Measurements from ENCODE around the gene TIMM10B. TPM values are rescaled to one million over a fixed set of nuclear protein-coding genes. Genes with fewer than 3 reads are reported as not detected.

Gene TIMM10B
- total RNA-seq, 1 donor: 83.2 TPM

DNA sequence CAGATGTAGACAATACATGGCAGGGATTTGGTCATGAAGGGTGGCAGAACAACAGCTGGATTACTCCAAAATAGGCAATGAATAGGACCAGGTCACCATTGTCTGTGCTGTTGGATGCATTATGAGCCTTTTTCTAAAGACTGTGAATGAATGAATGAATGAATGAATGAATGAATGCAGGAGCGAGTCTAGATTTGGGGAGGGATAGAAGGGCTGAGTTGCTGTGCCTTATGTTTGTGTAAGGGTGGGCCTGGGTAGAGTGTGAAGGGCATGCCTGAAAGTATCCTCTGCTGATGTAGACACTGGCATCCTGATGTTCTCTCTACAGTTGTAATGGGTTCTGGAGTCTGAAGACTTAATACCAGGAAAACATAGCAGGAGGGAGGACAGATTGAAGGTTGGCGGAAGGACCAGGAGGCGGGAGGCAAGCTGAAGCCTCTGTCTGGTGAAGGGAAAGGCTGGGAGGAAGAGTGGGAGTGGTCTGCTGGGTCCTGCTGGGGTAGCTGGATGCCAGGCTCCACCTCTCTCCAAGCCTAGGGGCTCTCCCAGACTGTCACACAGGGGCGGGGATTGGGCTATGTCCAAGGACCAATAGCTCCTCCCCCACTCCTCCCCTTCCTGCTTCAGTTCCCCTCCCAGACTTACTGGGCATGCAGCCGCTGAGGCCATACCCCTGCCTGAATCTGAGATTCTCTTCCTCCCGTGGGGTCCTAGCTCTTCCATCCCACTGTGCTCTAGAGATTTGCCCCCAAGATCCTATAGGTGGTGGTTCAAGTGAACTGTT lies 12.4 kb upstream of the TIMM10B start:
- peak in 2 of 3 donors; percentile 89 to 92 for DNase-seq (ENCODE audit: low read depth in 2 of 3, low spot score in 2 of 3)

DNA sequence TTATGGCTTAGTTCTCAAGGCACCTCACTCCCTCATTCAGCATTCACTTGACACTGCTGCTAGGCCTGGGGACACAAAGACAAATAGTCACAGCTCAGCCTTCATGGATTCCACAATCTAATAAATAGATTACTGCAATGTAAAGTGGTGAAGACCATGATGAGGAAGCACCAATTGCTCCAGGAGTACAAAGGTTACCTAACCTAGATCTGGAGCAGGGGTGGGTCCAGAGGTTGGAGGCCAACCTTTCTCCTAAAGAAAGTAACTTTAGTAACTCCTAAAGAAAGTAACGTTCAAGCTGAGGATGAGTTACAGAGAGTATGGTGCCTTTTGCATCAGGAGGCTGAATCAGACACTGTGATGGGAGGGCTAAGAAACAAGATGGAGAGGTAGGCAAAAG lies 11.7 kb upstream of the TIMM10B start:
- DNase-seq (ENCODE audit: low read depth in 2 of 3, low spot score in 2 of 3): no peak

DNA sequence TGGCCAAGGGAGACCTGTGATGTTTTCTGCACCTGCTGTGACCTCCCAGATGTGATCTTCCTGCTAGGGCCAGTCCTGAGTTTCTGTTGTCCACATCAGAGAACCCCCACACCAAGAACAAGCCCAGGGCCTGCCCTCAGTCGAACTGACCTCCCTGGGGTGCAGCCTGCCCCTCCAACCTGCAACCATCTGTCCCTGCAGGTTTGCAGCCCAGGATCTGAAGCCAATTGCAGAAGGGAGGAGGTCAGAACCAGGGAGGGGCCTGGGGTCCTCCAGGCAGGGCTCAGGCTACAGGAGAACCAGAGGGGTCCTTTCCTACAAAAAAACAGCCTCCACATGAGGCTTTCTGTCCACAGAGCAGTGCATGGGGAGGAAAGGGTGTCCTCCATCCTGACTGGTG lies 8.4 kb upstream of the TIMM10B start:
- no peak for DNase-seq (ENCODE audit: low read depth in 2 of 3, low spot score in 2 of 3)

DNA sequence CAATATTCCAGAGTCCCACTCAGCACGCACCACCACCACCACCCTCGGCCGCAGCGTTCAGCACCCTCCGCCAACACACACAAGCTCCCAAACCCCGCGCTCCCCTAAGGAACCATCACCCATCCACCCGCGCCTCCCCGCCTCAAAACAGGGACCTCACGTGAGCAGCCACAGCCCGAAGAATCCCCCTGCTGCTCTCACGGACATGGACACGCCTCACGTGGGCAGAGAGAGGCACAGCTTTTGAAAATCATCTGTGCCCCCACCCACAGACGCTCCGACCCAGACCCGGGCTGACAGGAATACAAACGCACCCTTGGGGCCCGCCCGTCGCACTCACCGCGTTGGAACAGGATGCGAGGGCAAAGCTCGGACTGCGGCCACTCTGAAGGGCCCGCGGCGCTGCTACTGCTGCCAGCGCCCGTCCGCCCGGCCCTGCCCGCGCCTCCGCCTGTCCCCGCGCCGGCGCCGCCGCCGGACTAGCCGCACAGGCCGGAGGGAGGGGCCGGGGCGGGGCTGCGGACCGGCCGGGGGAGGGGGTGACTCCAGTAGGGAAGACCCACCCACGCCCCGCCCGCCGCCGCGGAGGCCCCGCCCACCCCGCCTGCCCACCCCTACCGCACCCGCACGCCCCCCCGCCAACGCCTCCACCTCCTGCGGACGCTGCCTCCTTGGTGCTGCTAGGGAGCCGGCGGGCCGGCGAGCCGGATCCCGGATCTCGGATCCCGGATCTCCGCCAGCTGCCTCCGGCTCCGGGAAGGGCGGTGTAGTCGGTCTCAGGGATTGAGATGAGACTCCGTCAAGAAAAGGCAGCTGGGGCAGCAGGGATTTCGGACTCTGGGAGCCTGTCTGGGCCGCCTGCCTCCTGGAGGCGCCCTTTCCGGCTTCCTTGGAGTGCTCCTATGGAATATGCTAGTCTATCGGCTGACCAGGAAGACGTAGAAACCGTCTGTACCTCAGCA lies 7.6 kb upstream of the TIMM10B start, which contains the start of gene TRIM3:
TRIM3 (minus strand) TSS at position 491 of the 962 bp plus-strand sequence. CDS start 8,246 bp downstream, outside the sequence.
- DNase-seq (ENCODE audit: low read depth in 2 of 3, low spot score in 2 of 3): peak; percentile 31 to 78 (median 71)

DNA sequence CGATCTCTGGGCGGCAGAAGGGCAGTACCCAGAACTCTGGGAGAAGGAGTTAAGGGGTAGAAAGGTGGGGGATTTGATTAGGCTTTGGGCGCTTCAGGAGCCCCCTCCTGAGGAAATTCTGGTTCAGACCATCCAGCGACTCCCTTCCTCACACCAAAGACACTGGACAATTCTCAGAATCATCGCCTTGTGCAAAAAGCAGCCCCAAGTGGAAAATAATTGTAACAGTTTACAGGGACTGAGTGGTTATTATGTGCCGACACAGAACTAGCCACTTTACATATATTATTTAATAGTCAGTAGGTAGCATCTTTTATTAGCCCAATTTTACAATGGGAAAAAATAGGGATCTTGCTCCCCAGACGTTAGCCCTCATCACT lies 6.9 kb upstream of the TIMM10B start:
- DNase-seq (ENCODE audit: low read depth in 2 of 3, low spot score in 2 of 3): peak in 1 of 3 donors; percentile 15

DNA sequence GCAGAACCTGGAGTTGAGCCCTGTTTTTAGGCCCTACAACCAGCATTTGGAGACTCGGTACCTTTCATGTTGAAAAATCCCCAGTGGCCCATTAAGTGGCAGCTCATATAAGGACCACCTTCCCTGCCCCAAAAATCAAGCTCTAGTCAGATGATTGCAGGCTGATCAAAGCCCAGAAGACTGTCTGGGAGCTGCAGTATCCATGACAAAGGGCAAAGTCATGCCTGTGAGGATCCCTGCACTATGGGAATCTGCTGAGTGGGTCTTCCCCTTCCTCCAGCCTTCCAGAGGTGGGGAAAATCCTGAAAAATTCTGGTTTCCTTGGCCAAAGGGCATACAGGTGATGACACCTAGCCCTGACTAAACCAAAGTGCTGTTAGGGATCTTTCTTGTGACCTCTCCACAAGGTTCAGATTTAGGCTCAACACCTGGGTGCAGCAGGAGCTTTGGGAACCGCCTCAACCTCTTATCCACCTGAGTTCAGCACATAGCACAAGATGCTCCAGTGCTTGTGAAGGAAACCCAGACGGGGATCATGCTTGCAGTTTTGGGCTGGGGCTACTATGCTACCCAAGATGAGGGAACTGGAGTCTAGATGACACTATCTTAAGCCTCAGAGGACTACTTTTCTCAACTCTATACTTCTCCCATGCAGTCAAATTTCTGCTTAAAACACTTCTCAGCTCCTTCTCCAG lies 6.3 kb upstream of the TIMM10B start:
- no peak for DNase-seq (ENCODE audit: low read depth in 2 of 3, low spot score in 2 of 3)

DNA sequence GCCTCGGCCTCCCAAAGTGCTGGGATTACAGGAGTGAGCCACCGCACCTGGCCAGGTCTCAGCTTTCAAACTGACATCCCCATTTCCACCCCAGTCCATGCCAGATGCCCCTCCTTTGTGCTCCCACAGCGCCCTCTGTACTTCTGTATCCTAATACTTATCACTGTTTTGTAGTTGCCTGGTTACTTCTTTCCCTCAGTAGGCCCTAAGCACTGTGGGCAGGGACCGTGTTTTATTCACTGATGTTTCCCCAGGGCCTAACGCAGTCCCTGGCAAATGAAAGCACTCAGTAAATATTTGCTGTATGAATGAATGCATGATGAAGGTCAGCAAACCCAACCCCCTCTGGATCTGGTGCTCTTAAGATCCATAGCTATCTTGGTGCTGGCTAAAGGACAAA lies 5.4 kb upstream of the TIMM10B start:
- peak in 2 of 3 donors; percentile 12 to 14 for DNase-seq (ENCODE audit: low read depth in 2 of 3, low spot score in 2 of 3)

DNA sequence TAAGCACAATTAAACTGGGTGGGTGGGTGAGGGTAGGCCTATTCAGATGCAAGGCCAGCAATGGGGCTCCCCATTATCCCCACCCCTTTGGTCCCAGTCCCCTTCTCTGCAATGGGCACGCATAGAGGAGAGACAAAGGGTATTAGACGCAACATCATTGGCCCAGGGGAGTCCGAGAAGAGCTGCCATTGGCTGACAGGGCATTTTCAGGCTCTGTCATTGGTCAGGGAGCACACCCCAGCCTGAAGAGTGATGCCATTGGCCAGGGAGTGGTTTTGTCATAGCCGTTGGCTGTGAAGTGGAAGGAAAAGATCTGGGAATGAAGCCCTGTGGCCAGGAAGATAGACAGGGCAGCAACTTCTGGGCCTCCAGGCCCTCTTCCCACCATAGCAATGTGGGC lies 4.7 kb upstream of the TIMM10B start:
- DNase-seq (ENCODE audit: low read depth in 2 of 3, low spot score in 2 of 3): no peak

DNA sequence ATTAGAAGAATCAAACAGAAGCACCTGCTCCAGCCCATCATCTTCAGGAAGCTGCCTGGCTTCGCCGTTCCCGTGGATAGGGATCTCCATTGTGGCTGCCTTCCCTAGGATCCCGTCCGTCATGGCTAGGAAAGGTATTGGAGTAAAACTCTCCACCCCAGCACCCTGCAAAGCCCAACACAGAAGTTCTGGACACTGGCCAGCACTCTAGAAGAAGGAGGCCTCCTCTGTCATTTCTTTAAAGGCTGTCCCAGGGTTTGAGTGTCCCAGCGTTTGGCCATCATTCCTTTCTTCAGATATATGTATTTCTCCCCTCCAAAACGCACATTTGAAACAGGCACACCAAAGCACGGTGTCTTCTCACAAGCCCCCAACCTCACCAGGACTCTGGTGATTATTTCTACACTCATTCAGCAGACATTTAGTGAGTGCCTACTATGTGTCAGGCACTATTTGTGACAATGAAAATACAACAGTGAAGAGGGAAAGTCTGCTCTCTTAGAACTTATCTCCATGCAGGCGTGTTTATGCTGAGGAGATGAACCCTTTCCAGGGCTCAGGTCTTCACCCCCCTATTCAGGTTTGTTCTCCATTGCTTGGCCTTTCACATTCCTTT lies 894 bp upstream of the TIMM10B start:
- DNase-seq (ENCODE audit: low read depth in 2 of 3, low spot score in 2 of 3): no peak

DNA sequence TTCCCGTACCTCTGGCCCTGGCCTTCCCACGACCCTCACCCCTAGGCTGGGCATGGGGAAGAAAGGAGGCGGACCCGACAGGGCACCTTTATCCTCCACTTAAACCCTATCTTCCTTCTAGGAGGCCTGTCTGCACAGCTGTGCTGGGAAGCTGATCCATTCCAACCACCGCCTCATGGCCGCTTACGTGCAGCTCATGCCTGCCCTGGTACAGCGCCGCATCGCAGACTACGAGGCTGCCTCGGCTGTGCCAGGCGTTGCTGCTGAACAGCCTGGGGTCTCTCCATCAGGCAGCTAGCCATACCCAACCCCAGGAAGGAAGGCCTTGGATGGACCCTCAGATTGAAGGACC lies 599 bp downstream of the TIMM10B start:
- DNase-seq (ENCODE audit: low read depth in 2 of 3, low spot score in 2 of 3): no peak

DNA sequence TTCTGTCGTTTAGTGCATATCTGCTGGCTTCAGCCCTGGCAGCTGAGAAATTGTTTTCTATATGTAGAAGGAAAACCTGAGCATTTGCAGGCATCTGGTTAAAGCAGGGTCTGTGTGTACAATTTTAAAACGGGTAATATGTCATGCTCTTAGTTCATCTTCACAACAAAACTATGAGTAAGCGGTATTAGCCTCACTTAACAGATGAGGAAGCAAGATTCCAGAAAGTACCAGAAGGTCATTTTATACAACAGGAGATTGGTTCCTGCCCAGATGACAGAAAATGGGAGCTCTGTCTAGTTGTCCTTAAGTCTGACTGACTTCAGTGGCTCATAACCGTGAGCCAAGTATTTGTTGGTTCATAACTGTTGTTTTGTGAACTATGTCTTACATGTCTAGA lies 1.1 kb downstream of the TIMM10B start:
- DNase-seq (ENCODE audit: low read depth in 2 of 3, low spot score in 2 of 3): no peak

DNA sequence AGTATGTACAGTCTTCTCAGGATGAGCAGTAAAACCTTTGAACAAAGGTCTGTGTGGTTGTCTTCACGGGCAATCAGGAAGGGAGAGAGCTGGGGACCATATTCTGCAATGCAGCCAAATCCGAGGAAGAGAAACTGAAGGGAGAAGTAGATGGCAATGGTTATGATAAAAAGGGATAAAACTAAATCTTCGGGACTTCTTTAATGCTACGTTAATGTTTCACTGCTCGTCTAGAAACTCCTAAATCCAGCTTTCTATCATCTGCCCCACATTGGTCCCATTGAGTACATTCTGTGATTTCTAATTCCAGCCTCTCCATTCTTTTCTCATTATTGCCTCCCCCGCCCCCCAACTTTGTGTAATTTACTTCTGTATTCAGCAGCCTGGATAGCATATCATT lies 1.7 kb downstream of the TIMM10B start:
- DNase-seq (ENCODE audit: low read depth in 2 of 3, low spot score in 2 of 3): no peak

DNA sequence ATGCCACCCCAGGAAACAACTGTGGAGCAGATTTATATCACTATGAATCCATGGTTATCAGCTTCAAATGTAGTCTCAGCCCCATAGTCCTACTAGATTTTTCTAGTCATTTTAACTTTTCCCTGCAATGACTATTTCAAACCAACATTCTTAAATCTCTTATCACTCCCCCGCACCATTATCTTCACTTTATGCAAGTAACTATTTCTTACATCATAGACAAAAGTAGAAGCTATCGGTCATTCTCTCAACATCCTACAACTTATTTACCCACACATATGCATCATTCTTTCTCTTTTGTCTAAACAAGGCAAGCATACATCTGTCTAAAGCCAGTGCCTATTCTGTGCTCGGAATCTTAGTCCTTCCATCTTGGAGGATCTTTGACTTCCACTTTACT lies 4.4 kb downstream of the TIMM10B start:
- DNase-seq (ENCODE audit: low read depth in 2 of 3, low spot score in 2 of 3): no peak

DNA sequence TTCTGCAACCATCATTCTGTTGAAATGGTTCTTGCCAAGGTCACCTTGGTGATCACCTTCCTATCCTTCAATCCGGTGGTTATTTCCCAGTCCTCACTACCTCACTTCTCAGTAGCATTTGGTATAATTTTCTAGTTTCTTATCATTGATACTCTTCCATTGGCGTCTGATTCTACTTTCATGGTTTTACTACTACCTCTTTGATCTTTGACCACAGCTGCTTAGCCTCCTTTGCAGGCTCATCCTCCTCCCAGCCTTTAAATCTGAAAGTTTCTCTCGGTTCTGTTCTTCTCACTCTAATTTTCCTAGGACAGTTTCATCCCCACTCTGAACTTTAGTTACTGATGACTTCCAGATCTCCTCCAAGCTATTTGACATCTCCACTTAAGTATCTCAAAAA lies 5.0 kb downstream of the TIMM10B start:
- DNase-seq (ENCODE audit: low read depth in 2 of 3, low spot score in 2 of 3): no peak

DNA sequence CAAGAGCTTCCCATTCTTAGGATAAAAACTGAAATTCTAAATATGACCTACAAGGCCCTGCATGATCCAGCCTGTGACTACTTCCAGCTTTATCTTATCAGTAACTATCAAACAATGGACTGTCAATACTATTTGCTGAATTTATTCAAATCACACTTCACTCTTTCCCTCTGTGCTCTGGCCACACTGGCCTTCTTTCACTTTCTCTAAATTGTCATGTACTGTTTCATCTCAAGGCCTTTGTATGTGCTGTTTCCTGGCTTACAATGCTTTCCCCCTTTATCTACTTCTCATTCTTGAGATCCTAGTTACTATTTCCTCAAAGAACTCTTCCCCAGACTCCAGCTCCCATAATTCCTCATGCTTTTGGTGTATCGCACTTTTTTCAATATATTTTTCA lies 5.6 kb downstream of the TIMM10B start:
- no peak for DNase-seq (ENCODE audit: low read depth in 2 of 3, low spot score in 2 of 3)

DNA sequence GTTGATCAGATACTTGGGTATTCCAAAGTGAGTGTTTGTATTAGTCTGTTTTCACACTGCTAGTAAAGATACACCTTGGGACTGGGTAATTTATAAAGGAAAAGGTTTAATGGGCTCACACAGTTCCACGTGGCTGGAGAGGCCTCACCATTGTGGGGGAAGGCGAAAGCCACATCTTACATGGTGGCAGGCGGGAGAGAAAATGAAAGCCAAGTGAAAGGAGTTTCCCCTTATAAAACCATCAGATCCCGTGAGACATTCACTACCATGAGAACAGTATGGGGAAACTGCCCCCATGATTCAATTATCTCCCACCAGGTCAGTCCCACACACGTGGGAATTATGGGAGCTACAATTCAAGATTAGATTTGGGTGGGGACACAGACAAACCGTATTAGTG lies 7.0 kb downstream of the TIMM10B start:
- DNase-seq (ENCODE audit: low read depth in 2 of 3, low spot score in 2 of 3): no peak

DNA sequence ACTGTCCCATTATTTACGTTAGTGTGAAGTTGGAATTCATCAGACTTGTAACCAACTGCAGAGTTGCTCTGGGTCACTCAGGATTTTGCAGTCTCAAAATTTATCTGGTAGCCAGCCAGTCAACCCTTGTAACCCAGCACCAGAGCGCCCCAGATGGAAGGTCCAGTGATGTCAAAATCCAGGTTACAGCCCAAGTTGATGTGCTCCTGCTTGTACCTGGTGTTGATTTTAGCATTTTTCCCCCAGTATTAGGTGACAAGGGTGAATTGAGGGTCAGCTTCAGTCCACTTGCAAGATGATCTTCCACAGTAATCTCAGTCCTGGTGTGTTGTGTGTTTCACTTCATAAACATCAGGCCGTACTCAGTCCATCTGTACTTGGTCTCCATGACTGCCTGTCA lies 7.5 kb downstream of the TIMM10B start:
- DNase-seq (ENCODE audit: low read depth in 2 of 3, low spot score in 2 of 3): no peak

DNA sequence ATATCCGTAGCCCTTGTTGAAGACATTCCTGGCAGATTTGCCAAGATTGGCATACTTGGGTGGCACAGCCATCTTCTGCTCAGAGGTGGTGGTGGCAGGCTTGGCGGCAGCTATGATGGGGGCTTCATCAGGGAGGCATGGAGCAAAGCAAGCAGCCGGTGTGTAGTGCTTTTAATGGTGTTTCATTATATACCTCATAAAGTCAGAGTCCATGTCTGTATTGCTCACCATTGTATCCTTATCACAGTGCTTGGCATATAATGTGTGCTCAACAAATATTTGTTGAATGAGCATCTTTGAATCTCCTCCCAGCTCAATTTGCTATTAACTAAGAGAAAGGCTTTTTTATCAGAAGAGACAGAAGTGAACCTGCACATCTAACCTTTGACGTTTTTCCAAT lies 8.0 kb downstream of the TIMM10B start:
- DNase-seq (ENCODE audit: low read depth in 2 of 3, low spot score in 2 of 3): no peak

DNA sequence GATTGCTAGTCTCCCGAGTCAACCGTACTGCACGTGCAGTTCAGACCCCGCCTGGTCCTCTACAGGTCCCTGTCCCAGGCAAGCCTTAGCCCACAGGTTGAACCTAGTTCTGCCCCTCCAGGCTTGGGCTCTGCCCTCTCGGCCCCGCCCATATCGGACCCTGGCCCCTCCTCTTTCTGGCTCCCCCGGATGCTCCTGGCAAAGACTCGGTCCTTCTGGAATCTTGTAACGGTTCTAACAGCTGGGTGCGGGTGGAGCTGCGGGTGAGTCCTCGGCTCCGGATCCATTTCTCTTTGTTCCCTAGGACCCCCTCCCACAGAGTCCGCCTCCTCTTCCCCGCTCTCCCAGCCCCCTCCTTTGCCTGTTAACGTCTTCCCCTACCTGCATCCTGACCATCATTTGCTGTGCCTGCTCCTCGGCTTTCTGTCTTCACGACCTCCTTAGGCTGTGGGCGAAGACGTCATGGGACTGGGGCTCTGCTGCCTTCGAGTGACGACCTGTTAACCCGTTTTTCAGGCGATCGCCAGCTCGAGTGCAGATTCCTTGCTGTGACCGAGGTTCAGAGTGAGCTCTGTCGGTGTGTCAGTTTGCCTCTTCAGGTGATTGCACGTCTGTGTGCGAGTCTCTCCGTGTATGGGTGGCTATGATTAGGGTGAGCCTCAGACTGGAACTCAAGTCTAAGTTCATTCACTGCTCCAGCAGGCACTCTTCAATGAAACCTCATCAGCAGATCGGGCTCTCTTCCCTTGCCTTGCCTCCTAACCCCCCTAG lies 16.0 kb downstream of the TIMM10B start, which contains the start of gene DNHD1:
DNHD1 (plus strand) TSS at position 212 of the 771 bp plus-strand sequence. CDS start 936 bp downstream, outside the sequence.
- no peak for DNase-seq (ENCODE audit: low read depth in 2 of 3, low spot score in 2 of 3)

DNA sequence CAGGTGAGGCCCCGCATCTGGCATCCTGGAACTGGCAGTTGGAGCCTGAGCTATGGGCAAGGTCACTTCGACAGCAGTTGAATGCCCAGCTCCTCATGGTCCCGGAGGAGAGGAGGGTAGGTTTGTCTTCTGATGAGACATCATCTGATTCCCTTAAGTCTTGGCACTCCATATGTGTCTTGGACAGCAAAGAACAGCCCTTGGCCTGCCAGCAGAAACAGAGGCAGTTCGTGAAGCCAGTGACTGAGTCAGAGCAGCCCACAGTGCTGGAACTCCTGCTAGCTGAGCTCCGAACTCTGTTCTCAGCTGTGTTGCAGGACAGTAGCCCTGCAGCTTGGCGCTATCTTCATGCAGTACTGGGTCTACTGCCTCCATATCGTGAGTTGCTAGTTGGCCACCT lies 16.8 kb downstream of the TIMM10B start:
- no peak for DNase-seq (ENCODE audit: low read depth in 2 of 3, low spot score in 2 of 3)
